B cell (primary cell): Measurements from ENCODE around the gene IFT20.

ENCODE experiments used
- EZH2 ChIP-seq: IDR thresholded peaks from 2 replicates; pipeline ENCODE4 v1.6.1; 2012; ENCODE audit warnings: borderline replicate concordance, low read depth, mild to moderate bottlenecking, moderate library complexity, low read length; ENCODE audit not compliant: insufficient read depth, poor library complexity, severe bottlenecking
- TF ChIP-seq, protein P1 (sequence below): fragments of 200-600 bp; IDR thresholded peaks from one replicate; pipeline ENCODE4 v1.8.0; 2022; ENCODE audit warnings: antibody characterized with exemption, mild to moderate bottlenecking

DNA sequence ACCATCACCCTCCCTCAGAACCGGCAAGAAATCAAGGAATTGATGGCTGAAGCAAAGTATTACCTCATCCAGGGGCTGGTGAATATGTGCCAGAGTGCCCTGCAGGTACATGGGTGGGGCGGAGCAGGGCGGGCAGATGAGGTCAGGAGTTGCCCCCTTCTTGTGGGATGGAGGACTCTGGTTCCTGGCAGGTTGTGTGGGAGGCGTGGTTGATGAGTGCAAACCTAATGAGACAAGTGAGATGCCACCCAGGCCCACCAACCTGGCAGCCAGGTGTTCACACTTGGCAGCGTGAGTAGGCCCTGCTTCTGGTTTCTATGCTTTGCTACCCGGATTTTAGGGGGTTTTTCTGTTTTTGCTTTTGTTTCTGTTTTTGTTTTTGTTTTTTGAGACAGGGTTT is 5.1 kb upstream of the IFT20 start:
- TF ChIP-seq, protein P1, sequence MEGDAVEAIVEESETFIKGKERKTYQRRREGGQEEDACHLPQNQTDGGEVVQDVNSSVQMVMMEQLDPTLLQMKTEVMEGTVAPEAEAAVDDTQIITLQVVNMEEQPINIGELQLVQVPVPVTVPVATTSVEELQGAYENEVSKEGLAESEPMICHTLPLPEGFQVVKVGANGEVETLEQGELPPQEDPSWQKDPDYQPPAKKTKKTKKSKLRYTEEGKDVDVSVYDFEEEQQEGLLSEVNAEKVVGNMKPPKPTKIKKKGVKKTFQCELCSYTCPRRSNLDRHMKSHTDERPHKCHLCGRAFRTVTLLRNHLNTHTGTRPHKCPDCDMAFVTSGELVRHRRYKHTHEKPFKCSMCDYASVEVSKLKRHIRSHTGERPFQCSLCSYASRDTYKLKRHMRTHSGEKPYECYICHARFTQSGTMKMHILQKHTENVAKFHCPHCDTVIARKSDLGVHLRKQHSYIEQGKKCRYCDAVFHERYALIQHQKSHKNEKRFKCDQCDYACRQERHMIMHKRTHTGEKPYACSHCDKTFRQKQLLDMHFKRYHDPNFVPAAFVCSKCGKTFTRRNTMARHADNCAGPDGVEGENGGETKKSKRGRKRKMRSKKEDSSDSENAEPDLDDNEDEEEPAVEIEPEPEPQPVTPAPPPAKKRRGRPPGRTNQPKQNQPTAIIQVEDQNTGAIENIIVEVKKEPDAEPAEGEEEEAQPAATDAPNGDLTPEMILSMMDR, result no peak
- TF ChIP-seq EZH2, result no peak
